IgD-negative memory B cell (primary cell): ENCODE measurements around the gene NFATC2. TPM values are rescaled to one million over a fixed set of nuclear protein-coding genes. Genes with fewer than 3 reads are reported as not detected.

Source experiments
- H3K27ac Mint-ChIP-seq, 3 donors: one replicate each; pipeline ENCODE4 v1.8.0; 2020 to 2022; ENCODE audit warnings: mild to moderate bottlenecking in 3 of 3, mixed read lengths in 3 of 3, moderate library complexity in 1 of 3
- H3K27me3 Mint-ChIP-seq: one replicate; pipeline ENCODE4 v1.8.0; 2021; ENCODE audit warnings: mixed read lengths
- H3K36me3 Mint-ChIP-seq: one replicate; pipeline ENCODE4 v1.8.0; 2020; ENCODE audit warnings: mild to moderate bottlenecking, mixed read lengths
- H3K4me1 Mint-ChIP-seq, 3 donors: one replicate each; pipeline ENCODE4 v1.8.0; 2020 to 2022; ENCODE audit warnings: mixed read lengths in 3 of 3, mild to moderate bottlenecking in 1 of 3
- H3K4me3 Mint-ChIP-seq, 4 donors: one replicate each; pipeline ENCODE4 v1.8.0; 2020 to 2022; ENCODE audit warnings: mild to moderate bottlenecking in 4 of 4, mixed read lengths in 4 of 4, moderate library complexity in 3 of 4
- H3K9me3 Mint-ChIP-seq, 3 donors: one replicate each; pipeline ENCODE4 v1.8.0; 2020 to 2021; ENCODE audit warnings: mixed read lengths in 3 of 3, mild to moderate bottlenecking in 1 of 3
- polyA plus RNA-seq: library from polyadenylated mRNA; unstranded; fragments of 300-500 nt; fragmentation: Illumina TruSeq; gene quantifications from one replicate; pipeline ENCODE4 v1.2.3, GENCODE V29; 2021

The NFATC2 gene
- polyA plus RNA-seq, 1 donor from 2014 or later, result 17.4 TPM

- no peaks in the 10 kb centered on the region for H3K9me3 Mint-ChIP-seq
- H3K27ac Mint-ChIP-seq, result peak overlapping the region; percentile 73 to 93 (median 89)
- H3K27me3 Mint-ChIP-seq, result no peaks in the 10 kb centered on the region
- peaks cover 47 to 58% (median 55%) of the 10 kb centered on the region in 3 donors for H3K4me1 Mint-ChIP-seq
- H3K36me3 Mint-ChIP-seq, result peaks cover 7% of the 10 kb centered on the region
- H3K4me3 Mint-ChIP-seq, result peak overlapping the region; percentile 52 to 98 (median 82)
Measured at GRCh38 chr20:51525241-51526105, 17.0 kb downstream of the NFATC2 start.

- Mint-ChIP-seq H3K9me3 (no peaks in the 10 kb centered on the region), H3K36me3 (peaks cover 9% of the 10 kb centered on the region), H3K27ac (no peak overlapping the region), H3K4me3 (no peak overlapping the region), H3K4me1 (peaks cover 32 to 41% (median 38%) of the 10 kb centered on the region in 3 donors), H3K27me3 (no peaks in the 10 kb centered on the region)
Measured at GRCh38 chr20:51523276-51524013, 19.1 kb downstream of the NFATC2 start.

GRCh38 chr20:51522207-51522606, 20.3 kb downstream of the NFATC2 start:
- no peaks in the 10 kb centered on the region for H3K27me3 Mint-ChIP-seq
- peaks cover 9% of the 10 kb centered on the region for H3K36me3 Mint-ChIP-seq
- H3K9me3 Mint-ChIP-seq, result no peaks in the 10 kb centered on the region
- H3K4me3 Mint-ChIP-seq, result no peak overlapping the region
- peaks cover 26 to 34% (median 32%) of the 10 kb centered on the region in 3 donors for H3K4me1 Mint-ChIP-seq
- H3K27ac Mint-ChIP-seq, result peak overlapping the region in 2 of 3 donors; percentile 5 to 10

GRCh38 chr20:51517839-51518238, 24.7 kb downstream of the NFATC2 start:
- no peaks in the 10 kb centered on the region for H3K9me3 Mint-ChIP-seq
- H3K27me3 Mint-ChIP-seq, result no peaks in the 10 kb centered on the region
- peaks cover 15 to 25% (median 20%) of the 10 kb centered on the region in 3 donors for H3K4me1 Mint-ChIP-seq
- no peak overlapping the region for H3K4me3 Mint-ChIP-seq
- H3K36me3 Mint-ChIP-seq, result peaks cover 19% of the 10 kb centered on the region
- H3K27ac Mint-ChIP-seq, result no peak overlapping the region

- Mint-ChIP-seq H3K27me3 (no peaks in the 10 kb centered on the region), H3K27ac (no peak overlapping the region), H3K4me1 (peaks cover 15 to 27% (median 16%) of the 10 kb centered on the region in 3 donors), H3K9me3 (no peaks in the 10 kb centered on the region), H3K4me3 (no peak overlapping the region), H3K36me3 (peaks cover 17% of the 10 kb centered on the region)
Measured at GRCh38 chr20:51516855-51517254, 25.7 kb downstream of the NFATC2 start.

- Mint-ChIP-seq H3K9me3 (no peaks in the 10 kb centered on the region), H3K4me1 (peaks cover 13 to 35% (median 17%) of the 10 kb centered on the region in 3 donors), H3K36me3 (peaks cover 10% of the 10 kb centered on the region), H3K27ac (no peak overlapping the region), H3K27me3 (no peaks in the 10 kb centered on the region), H3K4me3 (peak overlapping the region in 1 of 4 donors; percentile 32)
Measured at GRCh38 chr20:51514836-51515235, 27.7 kb downstream of the NFATC2 start.

GRCh38 chr20:51514249-51514648, 28.3 kb downstream of the NFATC2 start:
- H3K4me1 Mint-ChIP-seq, result peaks cover 13 to 39% (median 17%) of the 10 kb centered on the region in 3 donors
- peaks cover 12% of the 10 kb centered on the region for H3K36me3 Mint-ChIP-seq
- H3K9me3 Mint-ChIP-seq, result no peaks in the 10 kb centered on the region
- peak overlapping the region in 1 of 4 donors; percentile 32 for H3K4me3 Mint-ChIP-seq
- H3K27me3 Mint-ChIP-seq, result no peaks in the 10 kb centered on the region
- H3K27ac Mint-ChIP-seq, result peak overlapping the region in 1 of 3 donors; percentile 7

GRCh38 chr20:51513545-51513944, 29.0 kb downstream of the NFATC2 start:
- Mint-ChIP-seq H3K9me3 (no peaks in the 10 kb centered on the region), H3K27ac (no peak overlapping the region), H3K36me3 (peaks cover 13% of the 10 kb centered on the region), H3K4me3 (no peak overlapping the region), H3K27me3 (no peaks in the 10 kb centered on the region), H3K4me1 (peaks cover 13 to 41% (median 17%) of the 10 kb centered on the region in 3 donors)

- Mint-ChIP-seq H3K4me3 (peak overlapping the region in 2 of 4 donors; percentile 14 to 55), H3K27ac (peak overlapping the region in 1 of 3 donors; percentile 29), H3K27me3 (no peaks in the 10 kb centered on the region), H3K4me1 (peaks cover 10 to 41% (median 14%) of the 10 kb centered on the region in 3 donors), H3K36me3 (peaks cover 13% of the 10 kb centered on the region), H3K9me3 (no peaks in the 10 kb centered on the region)
Measured at GRCh38 chr20:51512645-51513044, 29.9 kb downstream of the NFATC2 start.

- Mint-ChIP-seq H3K27ac (peak overlapping the region in 1 of 3 donors; percentile 29), H3K4me3 (peak overlapping the region in 1 of 4 donors; percentile 65), H3K27me3 (no peaks in the 10 kb centered on the region), H3K9me3 (no peaks in the 10 kb centered on the region), H3K36me3 (peaks cover 13% of the 10 kb centered on the region), H3K4me1 (peaks cover 10 to 47% (median 14%) of the 10 kb centered on the region in 3 donors)
Measured at GRCh38 chr20:51511861-51512619, 30.5 kb downstream of the NFATC2 start.

- Mint-ChIP-seq H3K4me1 (peaks cover 10 to 41% (median 14%) of the 10 kb centered on the region in 3 donors), H3K27ac (peak overlapping the region in 1 of 3 donors; percentile 70), H3K36me3 (peaks cover 10% of the 10 kb centered on the region), H3K27me3 (no peaks in the 10 kb centered on the region), H3K4me3 (no peak overlapping the region), H3K9me3 (no peaks in the 10 kb centered on the region)
Measured at GRCh38 chr20:51510936-51511605, 31.4 kb downstream of the NFATC2 start.

GRCh38 chr20:51510169-51510568, 32.4 kb downstream of the NFATC2 start:
- peaks cover 14 to 41% (median 14%) of the 10 kb centered on the region in 3 donors for H3K4me1 Mint-ChIP-seq
- H3K36me3 Mint-ChIP-seq, result peaks cover 12% of the 10 kb centered on the region
- no peak overlapping the region for H3K27ac Mint-ChIP-seq
- H3K9me3 Mint-ChIP-seq, result no peaks in the 10 kb centered on the region
- H3K27me3 Mint-ChIP-seq, result no peaks in the 10 kb centered on the region
- H3K4me3 Mint-ChIP-seq, result no peak overlapping the region

GRCh38 chr20:51509208-51509607, 33.3 kb downstream of the NFATC2 start:
- Mint-ChIP-seq H3K9me3 (no peaks in the 10 kb centered on the region), H3K4me3 (peak overlapping the region in 1 of 4 donors; percentile 84), H3K36me3 (peaks cover 11% of the 10 kb centered on the region), H3K4me1 (peaks cover 14 to 44% (median 16%) of the 10 kb centered on the region in 3 donors), H3K27ac (peak overlapping the region in 1 of 3 donors; percentile 81), H3K27me3 (no peaks in the 10 kb centered on the region)

GRCh38 chr20:51508780-51509179, 33.7 kb downstream of the NFATC2 start:
- no peak overlapping the region for H3K4me3 Mint-ChIP-seq
- H3K36me3 Mint-ChIP-seq, result peaks cover 9% of the 10 kb centered on the region
- H3K9me3 Mint-ChIP-seq, result no peaks in the 10 kb centered on the region
- peaks cover 11 to 41% (median 13%) of the 10 kb centered on the region in 3 donors for H3K4me1 Mint-ChIP-seq
- no peaks in the 10 kb centered on the region for H3K27me3 Mint-ChIP-seq
- peak overlapping the region in 1 of 3 donors; percentile 73 for H3K27ac Mint-ChIP-seq
